ENCODE data around the gene SNX13.
A peak's percentile ranks its signal among the peaks of the same experiment; 100 is the strongest.

Gene SNX13

GRCh38 chr7:17943006-17943405, 2.7 kb upstream of the SNX13 start:
- no peak for DNase-seq

GRCh38 chr7:17942231-17942630, 1.9 kb upstream of the SNX13 start:
- DNase-seq = no peak

- no peak for DNase-seq
Measured at GRCh38 chr7:17940951-17941431, 697 bp upstream of the SNX13 start.

GRCh38 chr7:17939606-17940301, 540 bp downstream of the SNX13 start:
- DNase-seq = no peak

- no peak for DNase-seq
Measured at GRCh38 chr7:17939211-17939605, 1.1 kb downstream of the SNX13 start.

- DNase-seq = no peak
Measured at GRCh38 chr7:17937506-17938120, 2.7 kb downstream of the SNX13 start.

- no peak for DNase-seq
Measured at GRCh38 chr7:17936321-17936720, 4.0 kb downstream of the SNX13 start.

- DNase-seq = no peak
Measured at GRCh38 chr7:17934612-17935240, 5.6 kb downstream of the SNX13 start.

GRCh38 chr7:17934094-17934493, 6.2 kb downstream of the SNX13 start:
- no peak for DNase-seq

- no peak for DNase-seq
Measured at GRCh38 chr7:17932770-17933169, 7.5 kb downstream of the SNX13 start.

- no peak for DNase-seq
Measured at GRCh38 chr7:17931069-17931468, 9.2 kb downstream of the SNX13 start.

- DNase-seq = no peak
Measured at GRCh38 chr7:17930546-17930945, 9.7 kb downstream of the SNX13 start.

GRCh38 chr7:17929647-17930395, 10.5 kb downstream of the SNX13 start:
- DNase-seq = no peak

GRCh38 chr7:17928055-17928454, 12.2 kb downstream of the SNX13 start:
- no peak for DNase-seq

GRCh38 chr7:17921857-17922416, 18.4 kb downstream of the SNX13 start:
- no peak for DNase-seq

- DNase-seq = no peak
Measured at GRCh38 chr7:17917842-17918241, 22.5 kb downstream of the SNX13 start.

GRCh38 chr7:17916786-17917185, 23.5 kb downstream of the SNX13 start:
- DNase-seq = no peak

GRCh38 chr7:17915796-17916195, 24.5 kb downstream of the SNX13 start:
- DNase-seq = no peak

GRCh38 chr7:17915168-17915567, 25.1 kb downstream of the SNX13 start:
- no peak for DNase-seq

- DNase-seq = peak; percentile 1
Measured at GRCh38 chr7:17913250-17913649, 27.0 kb downstream of the SNX13 start.

GRCh38 chr7:17912536-17913235, 27.6 kb downstream of the SNX13 start:
- DNase-seq = no peak

GRCh38 chr7:17912050-17912449, 28.2 kb downstream of the SNX13 start:
- DNase-seq = no peak

- no peak for DNase-seq
Measured at GRCh38 chr7:17910377-17910776, 29.9 kb downstream of the SNX13 start.

All from COR-L47 (cell line).